ENCODE measurements around the gene ZG16.
"Not testable (repeated sequence)": the region's sequence is repeated elsewhere in the genome, so short reads cannot be mapped to it uniquely, and the experiment has no call there.

Gene ZG16

GRCh38 chr16:29789775-29790182 lies 11.7 kb downstream of the ZG16 start:
- DNase-seq = no peak

- peak; percentile 100 for DNase-seq
Observed at GRCh38 chr16:29790183-29790948, 12.3 kb downstream of the ZG16 start, which contains the start of gene KIF22. KIF22 (plus strand) TSS chr16:29790751; CDS start chr16:29790760, 9 bp downstream.

- no peak for DNase-seq
Observed at GRCh38 chr16:29790949-29791844, 13.1 kb downstream of the ZG16 start.

GRCh38 chr16:29791845-29792807 lies 14.1 kb downstream of the ZG16 start:
- no peak for DNase-seq

- DNase-seq = not testable (repeated sequence)
Observed at GRCh38 chr16:29793153-29793552, 15.1 kb downstream of the ZG16 start.

- DNase-seq = no peak
Observed at GRCh38 chr16:29794231-29794710, 16.2 kb downstream of the ZG16 start.

- DNase-seq = no peak
Observed at GRCh38 chr16:29802416-29802935, 24.4 kb downstream of the ZG16 start.

GRCh38 chr16:29804020-29804419 lies 26.0 kb downstream of the ZG16 start:
- DNase-seq = no peak

GRCh38 chr16:29804455-29805231 lies 26.6 kb downstream of the ZG16 start:
- DNase-seq = no peak

GRCh38 chr16:29805232-29806098 lies 27.4 kb downstream of the ZG16 start:
- DNase-seq = peak; percentile 97

- DNase-seq = peak in 1 of 2 donors; percentile 80
Observed at GRCh38 chr16:29806099-29806579, 28.1 kb downstream of the ZG16 start, which contains the start of gene MAZ. MAZ (plus strand) TSS chr16:29806529; CDS start chr16:29806702, 173 bp downstream.

GRCh38 chr16:29806641-29807425 lies 28.8 kb downstream of the ZG16 start:
- peak; percentile 72 to 74 for DNase-seq

GRCh38 chr16:29807426-29808218 lies 29.6 kb downstream of the ZG16 start:
- DNase-seq = peak; percentile 87 to 90

GRCh38 chr16:29808219-29808900 lies 30.3 kb downstream of the ZG16 start:
- peak in 1 of 2 donors; percentile 55 for DNase-seq

GRCh38 chr16:29809031-29809747 lies 31.1 kb downstream of the ZG16 start:
- DNase-seq = no peak

GRCh38 chr16:29809850-29810698 lies 32.0 kb downstream of the ZG16 start:
- DNase-seq = peak in 1 of 2 donors; percentile 46

Measured in stimulated activated CD4-positive, alpha-beta T cell treated with anti-CD3 and anti-CD28 coated beads, Interleukin-2, amount 100 ng/mL, for 24 hours (primary cell).